HFFc6 (cell line): ENCODE results near the gene TRMO. TPM values are rescaled to one million over a fixed set of nuclear protein-coding genes. Genes with fewer than 3 reads are reported as not detected.
A peak's percentile ranks its signal among the peaks of the same experiment; 100 is the strongest.

Experiments used
- DNase-seq: peaks from one replicate; pipeline ENCODE4 v3.0.0-alpha.2; 2018
- H3K27ac Mint-ChIP-seq: 2 replicates; pipeline ENCODE4 v1.8.0; 2020; ENCODE audit warnings: mild to moderate bottlenecking, mixed read lengths
- H3K27me3 Mint-ChIP-seq: 2 replicates; pipeline ENCODE4 v1.8.0; 2021; ENCODE audit warnings: mild to moderate bottlenecking, moderate library complexity, mixed read lengths; ENCODE audit not compliant: insufficient read depth
- H3K36me3 Mint-ChIP-seq: 2 replicates; pipeline ENCODE4 v1.8.0; 2021; ENCODE audit warnings: low read depth, mixed read lengths
- H3K4me1 Mint-ChIP-seq: 2 replicates; pipeline ENCODE4 v1.8.0; 2020; ENCODE audit warnings: low read depth, mixed read lengths
- H3K4me3 Mint-ChIP-seq: 2 replicates; pipeline ENCODE4 v1.8.0; 2020; ENCODE audit warnings: mild to moderate bottlenecking, moderate library complexity, mixed read lengths
- H3K9me3 Mint-ChIP-seq: 2 replicates; pipeline ENCODE4 v1.8.0; 2020; ENCODE audit warnings: mild to moderate bottlenecking, mixed read lengths
- long read RNA-seq: library from polyadenylated mRNA; unstranded; transcript quantifications from one replicate; pipeline ENCODE4 v2.0.0, GENCODE V29; 2019
- total RNA-seq, 6 experiments: library from RNA; stranded (reverse); fragmentation: NEBNext Ultra II Directional; extraction: Animal tissue kit (Norgen Biotek cat#: 25700); gene quantifications; 2 replicates in 1 of 6; 3 replicates in 5 of 6; pipeline ENCODE4 v1.2.3, GENCODE V29; 2021
- TF ChIP-seq, protein P1 (sequence below): fragments of 200-600 bp; sonication (generic); IDR thresholded peaks from 2 replicates; pipeline ENCODE4 v1.5.0; 2021; ENCODE audit warnings: antibody characterized with exemption, mild to moderate bottlenecking

The TRMO gene, protein sequence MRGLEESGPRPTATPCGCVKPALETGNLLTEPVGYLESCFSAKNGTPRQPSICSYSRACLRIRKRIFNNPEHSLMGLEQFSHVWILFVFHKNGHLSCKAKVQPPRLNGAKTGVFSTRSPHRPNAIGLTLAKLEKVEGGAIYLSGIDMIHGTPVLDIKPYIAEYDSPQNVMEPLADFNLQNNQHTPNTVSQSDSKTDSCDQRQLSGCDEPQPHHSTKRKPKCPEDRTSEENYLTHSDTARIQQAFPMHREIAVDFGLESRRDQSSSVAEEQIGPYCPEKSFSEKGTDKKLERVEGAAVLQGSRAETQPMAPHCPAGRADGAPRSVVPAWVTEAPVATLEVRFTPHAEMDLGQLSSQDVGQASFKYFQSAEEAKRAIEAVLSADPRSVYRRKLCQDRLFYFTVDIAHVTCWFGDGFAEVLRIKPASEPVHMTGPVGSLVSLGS
- 10 to 100 TPM in 2 of 6 experiments, 1 to 10 TPM in 4; 8.4 to 10.9 (median 9.6) TPM for total RNA-seq
- long read RNA-seq, transcript TRMO-203 (5 exons, 1,647 nt) = major isoform, 5 of 7 reads
- long read RNA-seq, partial matches to known transcripts = 1 of 7 reads
- long read RNA-seq, other reads (novel, unspliced or antisense) = 1 of 7 reads

- peaks cover 6% of the 10 kb centered on the region for H3K36me3 Mint-ChIP-seq
- H3K9me3 Mint-ChIP-seq = no peaks in the 10 kb centered on the region
- TF ChIP-seq, protein P1, sequence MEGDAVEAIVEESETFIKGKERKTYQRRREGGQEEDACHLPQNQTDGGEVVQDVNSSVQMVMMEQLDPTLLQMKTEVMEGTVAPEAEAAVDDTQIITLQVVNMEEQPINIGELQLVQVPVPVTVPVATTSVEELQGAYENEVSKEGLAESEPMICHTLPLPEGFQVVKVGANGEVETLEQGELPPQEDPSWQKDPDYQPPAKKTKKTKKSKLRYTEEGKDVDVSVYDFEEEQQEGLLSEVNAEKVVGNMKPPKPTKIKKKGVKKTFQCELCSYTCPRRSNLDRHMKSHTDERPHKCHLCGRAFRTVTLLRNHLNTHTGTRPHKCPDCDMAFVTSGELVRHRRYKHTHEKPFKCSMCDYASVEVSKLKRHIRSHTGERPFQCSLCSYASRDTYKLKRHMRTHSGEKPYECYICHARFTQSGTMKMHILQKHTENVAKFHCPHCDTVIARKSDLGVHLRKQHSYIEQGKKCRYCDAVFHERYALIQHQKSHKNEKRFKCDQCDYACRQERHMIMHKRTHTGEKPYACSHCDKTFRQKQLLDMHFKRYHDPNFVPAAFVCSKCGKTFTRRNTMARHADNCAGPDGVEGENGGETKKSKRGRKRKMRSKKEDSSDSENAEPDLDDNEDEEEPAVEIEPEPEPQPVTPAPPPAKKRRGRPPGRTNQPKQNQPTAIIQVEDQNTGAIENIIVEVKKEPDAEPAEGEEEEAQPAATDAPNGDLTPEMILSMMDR = peak; percentile 83
- H3K27ac Mint-ChIP-seq = peak within 1 kb of the TSS; percentile 98
- H3K4me1 Mint-ChIP-seq = peaks cover 46% of the 10 kb centered on the region
- H3K27me3 Mint-ChIP-seq = peaks cover 12% of the 10 kb centered on the region
- H3K4me3 Mint-ChIP-seq = peak within 1 kb of the TSS; percentile 95
- DNase-seq = peak; percentile 95
Measured at GRCh38 chr9:97921959-97922724, at the start of gene TRMO. TSS of gene TRMO (minus strand) at chr9:97922500. CDS start at chr9:97922493, 7 bp downstream.

DNA sequence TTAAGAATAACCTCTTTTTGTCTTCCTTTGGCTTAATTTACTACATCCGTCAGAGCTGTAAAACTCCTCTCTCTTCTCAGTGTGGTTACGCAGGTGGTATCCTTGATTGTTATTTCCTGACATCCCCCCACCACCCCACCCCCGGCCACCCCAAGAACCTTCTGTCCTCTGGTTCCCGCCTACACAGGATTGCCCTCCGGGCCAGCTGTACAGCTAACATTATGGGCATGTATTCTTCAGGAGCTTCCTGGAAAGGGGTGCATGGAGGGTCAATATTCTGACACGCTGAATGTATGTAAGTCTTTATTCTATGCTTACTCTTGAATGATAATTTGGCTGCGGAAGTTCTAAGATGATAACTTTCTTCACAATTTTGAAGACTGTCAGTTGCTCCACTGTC lies 47.9 kb upstream of the TRMO start:
- TF ChIP-seq, protein P1 = no peak
- no peak for DNase-seq
- H3K4me1 Mint-ChIP-seq = no peaks in the 10 kb centered on the region
- H3K9me3 Mint-ChIP-seq = peaks cover 3% of the 10 kb centered on the region
- no peak overlapping the region for H3K4me3 Mint-ChIP-seq
- H3K27me3 Mint-ChIP-seq = peaks cover 39% of the 10 kb centered on the region
- H3K27ac Mint-ChIP-seq = no peak overlapping the region
- H3K36me3 Mint-ChIP-seq = peaks cover 2% of the 10 kb centered on the region; the same call in 1 of the 2 replicates

- Mint-ChIP-seq H3K4me3 (no peak overlapping the region), H3K4me1 (no peaks in the 10 kb centered on the region), H3K27ac (no peak overlapping the region), H3K9me3 (no peaks in the 10 kb centered on the region), H3K27me3 (peaks cover 43% of the 10 kb centered on the region), H3K36me3 (no peaks in the 10 kb centered on the region)
- DNase-seq = no peak
- TF ChIP-seq, protein P1 = no peak
Measured at GRCh38 chr9:97969014-97969413, 46.7 kb upstream of the TRMO start.

DNA sequence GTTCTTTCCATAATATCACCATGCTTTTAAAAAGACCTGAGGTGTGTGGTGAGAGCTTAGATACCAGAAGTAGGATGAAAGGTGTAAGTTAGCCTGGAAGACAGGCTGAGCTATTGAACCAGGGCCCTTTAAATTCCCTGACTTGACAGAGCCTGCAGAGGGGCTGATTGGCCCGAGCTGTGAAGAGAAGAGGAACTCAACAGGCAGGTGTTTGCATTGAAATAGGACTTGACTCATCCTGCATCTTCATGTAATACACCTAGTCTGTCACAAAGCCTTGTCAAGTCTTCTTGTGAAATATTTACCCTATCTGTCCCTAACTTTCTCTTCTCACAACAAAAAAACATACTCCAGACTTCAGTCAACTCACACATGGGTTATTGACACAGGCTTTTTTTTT lies 44.2 kb upstream of the TRMO start:
- Mint-ChIP-seq H3K27me3 (peaks cover 38% of the 10 kb centered on the region), H3K27ac (no peak overlapping the region)

DNA sequence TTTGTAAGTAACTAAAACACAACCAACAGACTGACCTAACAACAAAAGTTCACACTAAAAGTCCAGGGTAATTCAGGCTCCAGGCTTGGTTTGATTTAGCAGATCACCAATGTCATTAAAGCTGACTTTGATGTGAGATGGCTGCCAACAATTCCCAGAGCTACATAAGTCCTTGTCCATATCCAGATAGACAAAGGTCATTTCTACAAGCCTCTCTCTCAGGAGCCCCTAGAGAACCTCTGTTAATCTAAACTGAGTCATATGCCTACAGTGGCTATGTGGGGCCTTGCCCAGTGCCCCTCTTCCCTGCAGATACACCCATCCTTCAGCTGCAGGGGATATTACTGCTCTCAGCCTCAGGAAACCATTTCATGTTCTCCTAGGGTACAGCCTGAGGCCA lies 42.6 kb upstream of the TRMO start:
- Mint-ChIP-seq H3K4me1 (no peaks in the 10 kb centered on the region), H3K27ac (no peak overlapping the region), H3K9me3 (no peaks in the 10 kb centered on the region), H3K4me3 (no peak overlapping the region), H3K27me3 (peaks cover 31% of the 10 kb centered on the region), H3K36me3 (no peaks in the 10 kb centered on the region)
- TF ChIP-seq, protein P1 = no peak
- DNase-seq = no peak

More for the DNA sequence above, 44.2 kb upstream of the TRMO start:
- no peak overlapping the region for H3K4me3 Mint-ChIP-seq
- no peak for DNase-seq
- H3K9me3 Mint-ChIP-seq = no peaks in the 10 kb centered on the region
- TF ChIP-seq, protein P1 = no peak
- no peaks in the 10 kb centered on the region for H3K36me3 Mint-ChIP-seq
- no peaks in the 10 kb centered on the region for H3K4me1 Mint-ChIP-seq
